T1000 (cell line): ENCODE data around the gene CDKL1.
"Not testable (repeated sequence)": the region's sequence is repeated elsewhere in the genome, so short reads cannot be mapped to it uniquely, and the experiment has no call there.

ENCODE experiments used
- DNase-seq: peaks from one replicate; lab custom pipeline; 2025; ENCODE audit warnings: mixed read lengths; lab: John Stamatoyannopoulos, UW

Gene CDKL1

GRCh38 chr14:50357124-50357523, 39.6 kb downstream of the CDKL1 start:
- no peak for DNase-seq

GRCh38 chr14:50356283-50356682, 40.4 kb downstream of the CDKL1 start:
- DNase-seq, result not testable (repeated sequence)

DNA sequence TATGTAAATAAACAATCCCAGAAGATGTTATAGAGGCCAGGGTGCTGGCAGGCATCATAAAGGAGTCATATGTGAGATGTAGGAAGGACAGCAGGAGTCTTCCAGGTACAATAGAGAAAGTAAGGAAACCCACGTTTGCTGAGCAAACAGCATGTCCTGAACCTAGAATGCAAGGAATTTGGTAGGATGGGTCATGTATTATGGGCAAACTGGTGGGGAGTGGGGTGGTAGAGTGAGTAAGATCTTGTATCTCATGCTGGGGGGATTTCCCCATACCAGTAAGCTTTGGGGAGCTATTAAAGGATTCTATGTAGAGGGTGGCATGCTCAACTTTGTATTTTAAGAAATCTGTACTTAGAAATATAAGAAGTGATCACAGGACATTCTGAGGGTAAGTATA, 41.0 kb downstream of the CDKL1 start:
- no peak for DNase-seq

DNA sequence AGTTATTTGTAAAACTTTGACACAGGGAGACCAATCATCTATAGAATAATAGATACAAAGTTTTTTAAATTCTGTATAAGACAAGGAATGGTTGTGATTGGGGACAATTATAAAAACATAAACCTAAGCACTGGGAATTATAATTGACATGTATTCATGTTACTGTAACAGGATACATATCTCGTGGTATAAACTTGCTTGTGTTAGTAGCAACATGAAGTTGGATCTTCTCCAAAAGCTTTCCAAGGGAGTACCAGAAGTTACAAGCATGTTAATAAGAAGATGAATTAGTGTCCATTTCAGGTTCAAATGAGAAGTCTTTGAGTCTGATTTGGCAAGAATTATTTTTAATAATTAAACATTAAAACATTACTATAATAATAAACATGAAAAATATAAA, 42.2 kb downstream of the CDKL1 start:
- DNase-seq, result no peak

DNA sequence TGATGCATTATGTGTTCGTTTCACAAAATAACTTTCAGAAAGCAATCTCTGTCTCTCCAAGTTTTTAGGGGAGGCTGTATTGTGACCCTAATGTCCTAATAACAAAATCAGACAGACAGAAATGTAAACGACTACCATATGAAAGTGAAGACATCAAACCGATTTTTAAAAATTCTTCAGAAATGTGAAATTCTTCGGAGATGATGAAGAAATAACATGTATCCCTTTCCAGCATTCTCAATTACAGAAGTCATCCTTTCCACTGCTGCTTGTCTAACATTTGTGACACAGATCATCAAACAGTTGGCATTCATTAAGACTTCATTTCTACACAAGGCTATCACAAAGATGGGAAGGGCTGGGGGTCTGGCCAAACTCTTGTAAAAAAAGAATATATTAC, 43.6 kb downstream of the CDKL1 start:
- DNase-seq, result no peak

DNA sequence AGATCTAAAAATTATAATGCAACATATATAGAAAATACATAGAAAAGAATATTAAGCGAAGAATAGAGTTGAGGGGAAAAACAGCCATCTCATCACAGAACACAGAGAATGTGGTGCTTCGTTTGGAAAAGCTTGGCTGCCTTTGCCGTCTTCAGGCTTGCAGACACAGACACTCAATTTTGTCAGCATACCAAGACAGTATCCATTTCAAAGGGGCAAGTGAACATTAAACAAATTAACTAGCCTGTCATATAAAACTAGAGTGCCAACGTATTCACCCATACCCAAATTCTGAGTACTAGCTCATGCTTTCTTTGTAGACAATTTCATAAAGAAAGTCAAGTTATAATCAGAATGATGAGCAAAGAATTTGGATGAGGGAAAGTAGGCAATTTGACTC, 44.1 kb downstream of the CDKL1 start:
- no peak for DNase-seq

GRCh38 chr14:50350975-50351374, 45.7 kb downstream of the CDKL1 start:
- no peak for DNase-seq

- DNase-seq, result no peak
These were observed 47.7 kb downstream of the CDKL1 start for GRCh38 chr14:50348933-50349332.

- DNase-seq, result no peak
These were observed 49.2 kb downstream of the CDKL1 start for GRCh38 chr14:50347521-50347920.

DNA sequence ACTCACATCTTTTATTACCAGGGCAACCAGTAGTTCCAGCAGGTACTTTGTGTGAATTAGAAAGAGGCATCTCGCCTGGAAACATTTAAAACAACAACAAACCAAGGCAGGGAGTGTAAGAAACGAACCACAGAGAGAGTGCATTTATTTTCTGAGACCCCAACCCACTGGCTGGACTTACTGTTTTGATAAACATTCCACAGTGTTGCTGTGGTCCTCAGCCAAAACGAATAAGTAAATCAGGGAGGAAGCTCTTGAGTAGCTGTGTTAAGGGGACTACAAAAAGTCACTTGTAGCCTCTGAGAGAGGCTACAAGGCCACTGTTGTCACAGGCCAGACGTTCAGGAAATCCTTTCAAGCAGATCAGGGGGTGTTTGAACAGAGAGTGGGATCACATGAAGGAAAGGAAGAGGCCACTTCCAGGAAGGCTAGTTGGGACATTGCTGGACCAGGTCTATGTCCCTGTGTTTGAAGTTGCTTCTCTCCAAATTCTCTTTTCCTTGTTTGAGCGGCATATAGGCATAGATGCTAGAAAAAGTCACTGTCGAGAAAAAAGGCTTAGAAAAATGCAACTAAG, 50.7 kb downstream of the CDKL1 start:
- DNase-seq, result no peak

- no peak for DNase-seq
These were observed 51.7 kb downstream of the CDKL1 start for GRCh38 chr14:50344876-50345563.

DNA sequence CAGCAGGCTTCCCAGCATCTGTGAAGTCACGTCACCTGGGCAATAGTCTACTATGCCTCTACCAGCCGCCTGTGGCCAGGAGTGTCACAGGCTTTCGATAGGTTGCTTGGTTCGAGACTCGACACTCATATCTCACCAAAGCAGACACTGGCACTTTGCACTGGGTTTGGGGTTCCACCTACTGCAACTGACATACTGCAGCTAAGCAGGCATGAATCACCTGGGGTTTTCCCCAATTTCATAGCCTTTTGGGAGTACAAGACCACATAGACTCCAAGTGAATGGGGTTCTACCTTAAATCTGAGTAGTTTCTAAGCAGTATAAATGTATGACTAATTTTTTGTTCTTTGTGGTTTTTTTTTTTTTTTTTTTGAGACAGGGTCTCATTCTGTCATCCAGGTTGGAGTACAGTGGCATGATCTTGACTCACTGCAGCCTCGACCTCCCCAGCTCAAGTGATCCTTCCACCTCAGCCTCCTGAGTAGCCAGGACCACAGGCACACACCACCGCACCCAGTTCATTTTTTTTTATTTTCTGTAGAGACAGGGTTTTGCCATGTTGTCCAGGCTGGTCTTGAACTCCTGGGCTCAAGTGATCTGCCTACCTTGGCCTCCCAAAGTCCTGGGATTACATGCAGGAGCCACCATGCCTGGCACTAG, 52.4 kb downstream of the CDKL1 start:
- DNase-seq, result no peak

DNA sequence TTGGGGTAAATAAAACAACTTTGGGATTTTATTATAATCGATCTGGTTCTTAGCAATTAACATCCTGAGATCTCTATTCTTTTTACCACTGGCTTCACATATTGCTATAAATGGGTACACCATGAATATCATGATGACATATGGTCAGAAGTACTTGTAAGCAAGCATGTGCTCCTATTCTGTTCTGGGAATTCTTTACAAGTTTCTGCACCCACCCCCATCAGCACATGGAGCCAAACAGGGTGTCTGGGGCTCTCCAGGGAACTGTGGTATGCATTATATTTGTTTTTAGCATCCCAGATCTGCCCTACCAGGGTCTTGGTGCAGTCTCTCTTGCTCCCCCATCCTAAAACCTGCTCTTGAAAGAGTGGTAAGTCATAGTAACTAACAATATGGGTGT, 53.2 kb downstream of the CDKL1 start:
- DNase-seq, result no peak

GRCh38 chr14:50342221-50343078, 54.2 kb downstream of the CDKL1 start:
- peak; percentile 17 for DNase-seq

- no peak for DNase-seq
These were observed 55.7 kb downstream of the CDKL1 start for GRCh38 chr14:50340963-50341362.

GRCh38 chr14:50340045-50340444, 56.6 kb downstream of the CDKL1 start:
- DNase-seq, result no peak

GRCh38 chr14:50339178-50339804, 57.4 kb downstream of the CDKL1 start:
- DNase-seq, result no peak

DNA sequence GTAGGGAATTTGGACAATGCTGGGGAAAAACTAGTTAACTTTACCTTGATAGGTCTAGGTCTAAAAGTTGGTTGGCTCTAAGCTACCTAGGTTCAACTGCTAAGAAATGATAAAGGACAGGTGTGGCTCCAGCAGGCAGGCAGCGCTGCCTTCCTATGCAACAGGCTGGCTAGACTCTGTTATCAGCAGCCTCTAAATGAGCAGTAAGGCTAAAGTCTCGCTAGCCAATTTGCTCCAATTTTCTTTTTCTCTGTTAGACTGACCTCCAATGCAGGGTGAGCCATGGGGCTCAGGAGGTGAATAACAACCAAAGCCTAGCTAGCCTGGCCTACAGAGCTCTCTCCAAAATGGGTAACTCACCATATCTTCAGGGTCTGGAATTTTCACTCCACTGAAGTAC, 58.1 kb downstream of the CDKL1 start:
- no peak for DNase-seq

- DNase-seq, result no peak
These were observed 60.5 kb downstream of the CDKL1 start for GRCh38 chr14:50335989-50336824.

DNA sequence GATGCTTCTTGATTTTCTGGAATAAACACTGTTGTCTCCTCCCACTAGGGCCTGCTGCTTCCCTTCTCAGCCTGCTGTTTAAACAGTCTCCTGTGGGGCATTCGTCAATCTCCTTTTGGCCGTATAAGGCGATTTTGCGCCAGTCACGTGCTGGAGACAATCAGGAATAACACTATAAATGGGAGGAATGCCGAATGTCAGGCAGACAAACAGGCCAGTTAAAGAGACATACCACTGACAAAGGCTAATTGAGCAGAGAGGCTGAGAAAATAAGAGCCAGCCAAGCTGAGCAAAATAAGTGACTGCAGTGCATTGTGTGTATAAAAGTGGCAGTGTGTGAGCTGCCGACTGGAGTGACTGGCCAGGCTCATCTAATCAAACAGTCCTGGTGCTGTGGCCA, 61.3 kb downstream of the CDKL1 start:
- no peak for DNase-seq

DNA sequence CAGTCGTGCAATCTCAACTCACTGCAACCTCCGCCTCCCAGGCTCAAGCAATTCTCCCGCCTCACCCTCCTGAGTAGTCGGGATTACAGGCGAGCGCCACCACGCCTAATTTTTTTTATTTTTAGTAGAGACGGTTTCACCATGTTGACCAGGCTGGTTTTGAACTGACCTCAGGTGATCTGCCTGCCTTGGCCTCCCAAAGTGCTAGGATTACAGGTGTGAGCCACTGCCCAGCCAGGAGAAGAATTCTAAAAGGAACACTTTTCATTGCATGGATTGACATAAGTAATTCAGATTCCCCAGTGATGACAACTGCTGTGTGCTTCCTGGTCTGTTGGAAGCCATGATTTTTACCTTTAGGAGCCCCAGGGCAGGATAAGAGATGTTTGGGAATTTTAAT, 62.5 kb downstream of the CDKL1 start:
- DNase-seq, result no peak
